Panc1 (cell line): ENCODE results near the gene PDXDC1. TPM values are rescaled to one million over a fixed set of nuclear protein-coding genes. Genes with fewer than 3 reads are reported as not detected.
"Not testable (repeated sequence)": the region's sequence is repeated elsewhere in the genome, so short reads cannot be mapped to it uniquely, and the experiment has no call there.

Source experiments
- ATAC-seq: fragments of 200-7000 bp; cut with Tn5 transposase; 2 replicates; pipeline ENCODE4 v1.9.1; 2020; ENCODE audit warnings: mild to moderate bottlenecking, moderate library complexity
- BruUV-seq: library from RNA; stranded (reverse); fragments of 400-500 nt; replicated peaks from 2 replicates; lab custom pipeline; 2021; lab: Mats Ljungman, UMichigan
- CTCF ChIA-PET: fragments of 300-600 bp; sonication (Branson Sonifier 250); formaldehyde crosslinking; loops from one replicate; lab custom pipeline; 2022; ENCODE audit warnings: antibody characterized with exemption; lab: Charles Lee
- POLR2A ChIA-PET: fragments of 300-600 bp; sonication (Branson Sonifier 250); formaldehyde crosslinking; loops from one replicate; lab custom pipeline; 2022; ENCODE audit warnings: antibody characterized with exemption; lab: Charles Lee
- DNase-seq: peaks from one replicate; pipeline ENCODE4 v3.0.0-alpha.2; 2010; ENCODE audit warnings: low read depth, low spot score
- H3K27ac ChIP-seq: 2 replicates; pipeline ENCODE4 v1.5.1; 2011; ENCODE audit warnings: mild to moderate bottlenecking, low read length, inconsistent platforms
- H3K27me3 ChIP-seq: fragments of 200-500 bp; sonication (Bioruptor generic); 2 replicates; pipeline ENCODE4 v1.6.0; 2014; ENCODE audit warnings: low read length, inconsistent platforms; ENCODE audit not compliant: control insufficient read depth, insufficient read depth
- H3K36me3 ChIP-seq: fragments of 200-500 bp; sonication (Bioruptor generic); 2 replicates; pipeline ENCODE4 v1.5.1; 2014; ENCODE audit warnings: inconsistent platforms, mild to moderate bottlenecking, low read length, moderate library complexity; ENCODE audit not compliant: control insufficient read depth, insufficient read depth
- H3K4me1 ChIP-seq: 2 replicates; pipeline ENCODE4 v1.5.1; 2011; ENCODE audit warnings: inconsistent platforms, mild to moderate bottlenecking, low read length, moderate library complexity; ENCODE audit not compliant: control insufficient read depth, insufficient read depth
- H3K4me3 ChIP-seq, 2 experiments: 2 replicates each; pipeline ENCODE4 v1.5.1; 2011 to 2012; ENCODE audit warnings: low read depth in 2 of 2, low read length in 2 of 2, mild to moderate bottlenecking in 2 of 2, inconsistent platforms in 1 of 2, moderate library complexity in 1 of 2
- H3K9me3 ChIP-seq: fragments of 200-500 bp; sonication (Bioruptor generic); 2 replicates; pipeline ENCODE4 v1.5.1; 2014; ENCODE audit warnings: low read depth, mild to moderate bottlenecking, inconsistent platforms, low read length, moderate library complexity; ENCODE audit not compliant: control insufficient read depth, insufficient read depth
- POLR2AphosphoS5 ChIP-seq: IDR thresholded peaks from 2 replicates; pipeline ENCODE4 v1.6.1; 2012; ENCODE audit warnings: mild to moderate bottlenecking, low read depth, low read length, moderate library complexity
- SIN3A ChIP-seq: IDR thresholded peaks from 2 replicates; pipeline ENCODE4 v1.6.1; 2012; ENCODE audit warnings: low read depth, mild to moderate bottlenecking, low read length, moderate library complexity, borderline replicate concordance; ENCODE audit not compliant: insufficient read depth
- TCF7L2 ChIP-seq: IDR thresholded peaks from 2 replicates; pipeline ENCODE4 v1.6.1; 2011; ENCODE audit warnings: mild to moderate bottlenecking, low read depth, low read length, inconsistent platforms
- in situ Hi-C: cut with HindIII; loops from 2 replicates; pipeline ENCODE4 v1.10.0; 2016; ENCODE audit warnings: low sequenced_read_pairs, low pct_unique_long_range_greater_than_20kb
- intact Hi-C: fragments of 100-400 bp; cut with micrococcal nuclease; formaldehyde crosslinking; loops from one replicate; pipeline ENCODE4 v1.10.0; 2022; ENCODE audit not compliant: unreplicated experiment
- total RNA-seq: library from RNA; stranded (reverse); gene quantifications from one replicate; pipeline ENCODE4 v1.2.1, GENCODE V29; 2021; ENCODE audit not compliant: unreplicated experiment
- TF ChIP-seq, protein P1 (sequence below): fragments of 450-650 bp; IDR thresholded peaks from 2 replicates; pipeline ENCODE4 v1.5.1; 2017; ENCODE audit warnings: mild to moderate bottlenecking
- TF ChIP-seq, protein P2 (sequence below), 2 experiments: IDR thresholded peaks; 2 replicates each; pipeline ENCODE4 v1.6.1; 2011 to 2012; ENCODE audit warnings: low read depth in 2 of 2, control low read depth in 1 of 2, low read length in 1 of 2, mild to moderate bottlenecking in 1 of 2, moderate library complexity in 1 of 2; ENCODE audit not compliant: insufficient read depth in 1 of 2

PDXDC1 gene
- total RNA-seq, 1 experiment from 2014 or later: 103 TPM

GRCh38 chr16:15141586-15141985 lies 166.8 kb downstream of the PDXDC1 start:
- TF ChIP-seq SIN3A (no peak), TCF7L2 (no peak), POLR2AphosphoS5 (no peak)
- TF ChIP-seq, protein P1, sequence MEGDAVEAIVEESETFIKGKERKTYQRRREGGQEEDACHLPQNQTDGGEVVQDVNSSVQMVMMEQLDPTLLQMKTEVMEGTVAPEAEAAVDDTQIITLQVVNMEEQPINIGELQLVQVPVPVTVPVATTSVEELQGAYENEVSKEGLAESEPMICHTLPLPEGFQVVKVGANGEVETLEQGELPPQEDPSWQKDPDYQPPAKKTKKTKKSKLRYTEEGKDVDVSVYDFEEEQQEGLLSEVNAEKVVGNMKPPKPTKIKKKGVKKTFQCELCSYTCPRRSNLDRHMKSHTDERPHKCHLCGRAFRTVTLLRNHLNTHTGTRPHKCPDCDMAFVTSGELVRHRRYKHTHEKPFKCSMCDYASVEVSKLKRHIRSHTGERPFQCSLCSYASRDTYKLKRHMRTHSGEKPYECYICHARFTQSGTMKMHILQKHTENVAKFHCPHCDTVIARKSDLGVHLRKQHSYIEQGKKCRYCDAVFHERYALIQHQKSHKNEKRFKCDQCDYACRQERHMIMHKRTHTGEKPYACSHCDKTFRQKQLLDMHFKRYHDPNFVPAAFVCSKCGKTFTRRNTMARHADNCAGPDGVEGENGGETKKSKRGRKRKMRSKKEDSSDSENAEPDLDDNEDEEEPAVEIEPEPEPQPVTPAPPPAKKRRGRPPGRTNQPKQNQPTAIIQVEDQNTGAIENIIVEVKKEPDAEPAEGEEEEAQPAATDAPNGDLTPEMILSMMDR: no peak
- TF ChIP-seq, protein P2, sequence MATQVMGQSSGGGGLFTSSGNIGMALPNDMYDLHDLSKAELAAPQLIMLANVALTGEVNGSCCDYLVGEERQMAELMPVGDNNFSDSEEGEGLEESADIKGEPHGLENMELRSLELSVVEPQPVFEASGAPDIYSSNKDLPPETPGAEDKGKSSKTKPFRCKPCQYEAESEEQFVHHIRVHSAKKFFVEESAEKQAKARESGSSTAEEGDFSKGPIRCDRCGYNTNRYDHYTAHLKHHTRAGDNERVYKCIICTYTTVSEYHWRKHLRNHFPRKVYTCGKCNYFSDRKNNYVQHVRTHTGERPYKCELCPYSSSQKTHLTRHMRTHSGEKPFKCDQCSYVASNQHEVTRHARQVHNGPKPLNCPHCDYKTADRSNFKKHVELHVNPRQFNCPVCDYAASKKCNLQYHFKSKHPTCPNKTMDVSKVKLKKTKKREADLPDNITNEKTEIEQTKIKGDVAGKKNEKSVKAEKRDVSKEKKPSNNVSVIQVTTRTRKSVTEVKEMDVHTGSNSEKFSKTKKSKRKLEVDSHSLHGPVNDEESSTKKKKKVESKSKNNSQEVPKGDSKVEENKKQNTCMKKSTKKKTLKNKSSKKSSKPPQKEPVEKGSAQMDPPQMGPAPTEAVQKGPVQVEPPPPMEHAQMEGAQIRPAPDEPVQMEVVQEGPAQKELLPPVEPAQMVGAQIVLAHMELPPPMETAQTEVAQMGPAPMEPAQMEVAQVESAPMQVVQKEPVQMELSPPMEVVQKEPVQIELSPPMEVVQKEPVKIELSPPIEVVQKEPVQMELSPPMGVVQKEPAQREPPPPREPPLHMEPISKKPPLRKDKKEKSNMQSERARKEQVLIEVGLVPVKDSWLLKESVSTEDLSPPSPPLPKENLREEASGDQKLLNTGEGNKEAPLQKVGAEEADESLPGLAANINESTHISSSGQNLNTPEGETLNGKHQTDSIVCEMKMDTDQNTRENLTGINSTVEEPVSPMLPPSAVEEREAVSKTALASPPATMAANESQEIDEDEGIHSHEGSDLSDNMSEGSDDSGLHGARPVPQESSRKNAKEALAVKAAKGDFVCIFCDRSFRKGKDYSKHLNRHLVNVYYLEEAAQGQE (IDR thresholded peaks at IDR 0.05; ENCODE audit: insufficient read depth in 1 of 2, low read depth in 2 of 2, low read length in 1 of 2): no peak
- no TSS peak for BruUV-seq
- Histone ChIP-seq H3K36me3 (no peaks in the 10 kb centered on the region), H3K9me3 (no peaks in the 10 kb centered on the region), H3K4me1 (peaks cover 21% of the 10 kb centered on the region), H3K27ac (no peak overlapping the region; the same call in 1 of the 2 replicates), H3K27me3 (no peaks in the 10 kb centered on the region), H3K4me3 (no peak overlapping the region)
- no peak for DNase-seq
- ATAC-seq: no peak
- intact Hi-C loops (no loop called here), in situ Hi-C loops (no loop called here)
- ChIA-PET POLR2A (no interaction called here), CTCF (no interaction called here)

DNA sequence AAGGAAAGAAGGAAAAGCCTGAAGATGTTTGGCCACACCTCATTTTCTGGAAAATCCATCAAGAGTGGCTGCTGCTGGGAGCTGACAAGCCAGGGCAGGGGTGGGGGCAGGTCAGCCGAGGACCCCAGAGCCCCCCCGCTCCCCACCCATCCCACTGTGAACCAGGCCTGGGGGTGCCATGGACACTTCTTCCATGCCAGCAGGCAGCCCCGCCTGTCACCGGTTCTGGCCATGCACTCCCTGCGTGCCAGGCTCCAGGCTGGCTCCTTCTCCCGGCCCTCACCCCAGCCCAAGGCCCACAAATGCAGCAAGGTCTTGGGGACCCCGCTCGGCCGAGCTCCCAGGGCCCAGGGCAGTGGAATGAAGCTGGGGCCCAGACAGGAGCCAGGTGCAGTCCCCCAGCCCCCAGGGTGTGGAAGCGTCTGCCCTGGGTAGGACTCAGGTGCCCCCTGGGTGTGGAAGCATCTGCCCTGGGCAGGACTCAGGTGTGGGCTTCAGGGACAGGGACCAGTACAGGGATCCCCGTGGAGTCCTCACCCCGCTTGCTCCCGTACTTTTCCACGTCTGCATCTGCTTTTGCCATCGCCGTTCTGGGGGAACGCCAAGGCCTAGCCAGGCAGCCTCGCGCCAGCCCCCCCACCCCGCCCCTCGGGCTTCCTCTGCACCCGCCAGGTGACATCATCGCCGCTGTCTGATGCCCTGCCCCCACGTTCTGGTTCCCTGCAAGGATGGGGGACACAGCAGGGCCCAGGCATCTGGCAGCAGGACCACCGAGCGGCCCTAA lies 167.5 kb downstream of the PDXDC1 start:
- intact Hi-C loops, H3K9me3 ChIP-seq, H3K4me3 ChIP-seq, POLR2A ChIA-PET, H3K27me3 ChIP-seq, in situ Hi-C loops, H3K27ac ChIP-seq, DNase-seq, BruUV-seq, CTCF ChIA-PET, H3K36me3 ChIP-seq, ATAC-seq: not testable (repeated sequence)
- H3K4me1 ChIP-seq: peaks cover 21% of the 10 kb centered on the region

GRCh38 chr16:15142891-15143600 lies 168.2 kb downstream of the PDXDC1 start:
- in situ Hi-C loops: not testable (repeated sequence)

DNA sequence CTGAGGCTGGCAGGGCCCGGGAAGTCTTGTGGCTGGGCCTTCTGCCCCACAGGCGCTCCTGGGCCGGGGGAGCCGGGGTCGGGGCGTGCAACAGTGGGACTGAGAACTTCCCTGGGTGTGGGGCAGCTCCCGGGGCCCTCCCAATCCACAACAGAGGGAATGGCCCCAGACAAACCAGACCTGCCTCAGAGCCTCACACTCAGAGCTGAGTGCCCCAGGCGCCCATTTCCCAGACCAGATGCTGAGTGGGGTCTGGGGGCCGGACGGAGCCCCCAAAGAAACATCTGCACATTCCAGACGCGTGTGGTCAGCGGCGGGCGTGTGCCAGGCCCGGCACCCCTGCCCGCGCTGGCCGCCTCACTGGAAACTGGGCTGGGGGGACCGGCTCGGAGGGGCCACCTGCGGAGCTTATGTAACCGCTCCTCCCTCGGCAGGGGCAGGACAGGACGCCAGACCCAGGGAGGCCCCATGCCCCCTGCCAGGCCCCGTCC lies 168.8 kb downstream of the PDXDC1 start:
- intact Hi-C loops, H3K4me3 ChIP-seq, in situ Hi-C loops, DNase-seq, H3K9me3 ChIP-seq, H3K27me3 ChIP-seq, ATAC-seq, POLR2A ChIA-PET, H3K36me3 ChIP-seq, BruUV-seq, CTCF ChIA-PET, H3K27ac ChIP-seq: not testable (repeated sequence)
- peaks cover 25% of the 10 kb centered on the region for H3K4me1 ChIP-seq

More at GRCh38 chr16:15142891-15143600, 168.2 kb downstream of the PDXDC1 start:
- H3K27ac ChIP-seq, H3K27me3 ChIP-seq, POLR2A ChIA-PET, H3K4me3 ChIP-seq, intact Hi-C loops, H3K9me3 ChIP-seq, CTCF ChIA-PET, H3K36me3 ChIP-seq, DNase-seq, BruUV-seq: not testable (repeated sequence)
- peak; percentile 40 for ATAC-seq
- peaks cover 25% of the 10 kb centered on the region for H3K4me1 ChIP-seq
